Right cardiac atrium (tissue), 5 donors: ENCODE measurements around the gene H6PD. TPM values are rescaled to one million over a fixed set of nuclear protein-coding genes. Genes with fewer than 3 reads are reported as not detected.

ENCODE experiments used
- ATAC-seq, 2 donors: fragments of 200-7000 bp; cut with Tn5 transposase; one replicate each; pipeline versions ENCODE4 v1.8.0 to v1.9.1; 2020; ENCODE audit warnings: moderate library complexity in 2 of 2, mild to moderate bottlenecking in 1 of 2
- DNase-seq, 3 donors: peaks; one replicate each; pipeline ENCODE4 v3.0.0-alpha.2; 2020
- H3K27ac ChIP-seq: one replicate; pipeline ENCODE4 v1.5.1; 2013; ENCODE audit warnings: mild to moderate bottlenecking, low read length, control low read depth, moderate library complexity
- H3K27me3 ChIP-seq: one replicate; pipeline ENCODE4 v1.6.1; 2013; ENCODE audit not compliant: control insufficient read depth, insufficient read depth
- H3K4me1 ChIP-seq: one replicate; pipeline ENCODE4 v1.6.1; 2013; ENCODE audit warnings: low read length; ENCODE audit not compliant: control insufficient read depth, insufficient read depth
- H3K4me3 ChIP-seq: one replicate; pipeline ENCODE4 v1.5.1; 2013; ENCODE audit warnings: low read length, control low read depth
- H3K9me3 ChIP-seq: one replicate; pipeline ENCODE4 v1.6.1; 2013; ENCODE audit warnings: low read length; ENCODE audit not compliant: control insufficient read depth
- WGBS: extraction: QIAGEN DNeasy Blood & Tissue Kit; methylation state at CpG from one replicate; pipeline ENCODE4 v1.1.7; 2013; 5-methylcytosine and 5-hydroxymethylcytosine counted together
- intact Hi-C, 4 donors: fragments of 100-400 bp; cut with DNase I; formaldehyde crosslinking; loops; one replicate each; pipeline versions ENCODE4 v1.11.0 to v1.14.0; 2022 to 2023
- polyA plus RNA-seq: library from polyadenylated mRNA; stranded (reverse); fragments of 200-250 nt; gene quantifications from one replicate; pipeline ENCODE4 v1.2.3, GENCODE V29; 2013
- total RNA-seq, 4 donors: library from RNA; stranded (reverse); fragmentation: NEBNext Ultra II Directional; extraction: Animal tissue kit (Norgen Biotek cat#: 25700); gene quantifications; one replicate each; pipeline ENCODE4 v1.2.1, GENCODE V29; 2021
- donor health status: healthy with polysubstance abuse.
- donor health status: DM: no; HTN: yes; CAD: no.
- donor health status: DM: no; HTN: no; CAD: no.
- donor health status: DM: no; HTN: yes; CAD: no; lungs with severe emphysema.
- donor health status: DM: yes; HTN: yes; CAD: no.

Gene H6PD
- total and polyA plus RNA-seq, 5 donors: 27.0 to 39.8 (median 33.5) TPM

DNA sequence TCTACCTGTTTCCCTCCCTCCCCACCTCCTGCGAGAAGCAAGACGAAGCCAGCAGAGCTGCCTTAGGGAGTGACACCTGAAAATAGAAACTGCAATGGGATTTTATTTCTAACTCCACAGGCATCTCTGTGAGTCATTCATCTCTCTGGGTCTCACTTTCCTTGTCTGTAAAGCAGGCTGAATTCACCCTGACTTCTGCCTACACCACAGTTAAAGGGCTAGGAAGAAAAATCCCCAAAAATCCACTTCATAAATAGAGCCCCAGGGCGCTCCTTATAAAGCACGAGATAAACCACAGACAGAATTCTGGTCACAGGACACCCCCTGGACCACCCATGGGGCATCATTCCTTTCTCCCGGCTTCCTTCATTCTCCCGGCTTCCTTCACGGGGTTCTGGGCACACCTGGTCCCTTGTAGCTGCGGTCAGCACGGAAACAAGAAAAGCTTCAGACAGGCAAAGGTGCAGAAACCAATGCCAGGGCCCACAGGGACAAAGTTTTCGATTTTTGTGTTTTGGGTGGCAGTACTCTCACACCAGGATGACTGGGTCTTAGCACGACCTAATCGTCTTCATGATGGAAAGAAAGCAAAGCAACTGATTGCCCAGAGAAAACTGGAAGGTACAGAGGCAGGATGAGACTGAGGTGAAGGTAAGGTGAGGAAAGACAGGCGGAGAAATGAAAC lies 2.8 kb upstream of the H6PD start:
- H3K27me3 ChIP-seq: no peaks in the 10 kb centered on the region
- peaks cover 2% of the 10 kb centered on the region for H3K4me1 ChIP-seq
- no peak for ATAC-seq
- no peak for DNase-seq
- intact Hi-C loops: no loop called here
- no peak overlapping the region for H3K27ac ChIP-seq
- WGBS: 72% methylated on average over 13 of the region's 13 CpGs
- H3K9me3 ChIP-seq: no peaks in the 10 kb centered on the region
- H3K4me3 ChIP-seq: no peak overlapping the region

DNA sequence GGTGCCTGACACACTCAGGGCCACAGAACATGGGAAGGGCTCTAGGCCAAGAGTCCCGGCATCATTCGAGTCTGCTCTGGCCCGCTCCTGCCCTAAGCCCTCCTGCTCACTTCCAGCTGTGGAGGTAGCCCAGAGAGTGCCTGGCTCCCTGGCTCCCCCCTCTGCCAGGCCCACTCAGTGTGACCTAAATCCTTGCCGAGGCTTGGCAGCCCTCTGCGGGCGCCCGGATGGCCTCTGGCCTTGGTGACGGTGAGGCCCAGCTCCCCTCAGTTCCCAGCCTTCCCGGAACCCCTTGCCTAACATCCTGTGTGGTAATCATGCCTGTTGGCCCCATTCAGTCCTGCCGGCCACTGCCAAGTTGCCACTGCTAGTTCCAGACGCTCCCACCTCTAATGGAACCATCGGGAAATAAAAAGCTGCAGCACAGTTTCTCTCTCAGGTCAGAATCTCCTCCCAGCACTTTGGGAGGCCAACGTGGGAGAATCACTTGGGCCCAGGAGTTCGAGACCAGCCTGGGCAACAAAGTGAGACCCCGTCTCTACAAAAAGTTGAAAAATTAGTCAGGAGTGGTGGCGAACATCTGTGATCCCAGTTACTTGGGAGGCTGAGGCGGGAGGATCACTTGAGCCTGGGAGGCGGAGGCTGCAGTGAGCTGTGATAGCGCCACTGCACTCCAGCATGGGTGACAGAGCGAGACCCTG lies 1.2 kb upstream of the H6PD start:
- peak overlapping the region; percentile 74 for H3K27ac ChIP-seq
- H3K27me3 ChIP-seq: no peaks in the 10 kb centered on the region
- ATAC-seq: peak; percentile 83 to 85
- no peak overlapping the region for H3K4me3 ChIP-seq
- no peaks in the 10 kb centered on the region for H3K9me3 ChIP-seq
- peaks cover 2% of the 10 kb centered on the region for H3K4me1 ChIP-seq
- WGBS: 47% methylated on average over 20 of the region's 20 CpGs
- intact Hi-C loops: no loop called here
- peak; percentile 93 to 94 (median 93) for DNase-seq

DNA sequence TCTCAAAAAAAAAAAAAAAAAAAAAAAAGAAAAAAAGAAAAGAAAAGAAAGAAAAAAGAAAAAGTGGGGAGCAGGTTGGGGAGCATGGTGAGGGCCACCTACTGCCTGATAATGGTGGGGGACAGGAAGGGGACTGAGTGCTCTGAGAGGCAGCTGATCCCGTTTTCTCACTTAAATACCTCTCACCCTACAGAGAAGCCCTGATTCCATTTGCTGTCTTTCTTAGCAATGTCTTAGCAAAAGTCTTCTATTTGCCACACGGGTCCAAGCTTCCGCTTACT lies 692 bp upstream of the H6PD start:
- peak overlapping the region; percentile 61 for H3K27ac ChIP-seq

DNA sequence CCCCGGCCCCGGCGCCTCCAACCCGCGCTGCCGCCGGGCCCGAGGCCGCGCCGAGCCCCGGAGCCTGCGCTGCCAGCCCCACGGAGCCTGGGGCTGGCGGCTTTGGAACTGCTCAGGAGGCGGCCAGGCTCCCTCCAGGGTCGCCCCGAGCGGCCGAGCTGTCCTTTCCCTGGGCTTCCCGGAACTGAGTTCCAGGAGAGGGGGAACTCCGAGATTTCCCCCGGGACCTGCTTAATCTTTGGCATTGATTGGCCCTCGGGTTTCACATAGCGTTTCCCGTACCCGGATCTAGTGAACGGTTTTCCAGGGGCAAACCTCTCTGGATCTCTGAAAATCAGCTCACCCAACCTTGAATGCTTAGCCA lies 504 bp downstream of the H6PD start:
- no peak for ATAC-seq
- H3K9me3 ChIP-seq: no peaks in the 10 kb centered on the region
- H3K27ac ChIP-seq: peak overlapping the region; percentile 95
- H3K4me1 ChIP-seq: peaks cover 2% of the 10 kb centered on the region
- intact Hi-C loops: no loop called here
- H3K4me3 ChIP-seq: peak overlapping the region; percentile 99
- under 1% methylated on average over 28 of the region's 28 CpGs for WGBS
- H3K27me3 ChIP-seq: no peaks in the 10 kb centered on the region
- peak in 1 of 3 donors; percentile 66 for DNase-seq

More for the DNA sequence above, 692 bp upstream of the H6PD start:
- H3K4me1 ChIP-seq: peaks cover 2% of the 10 kb centered on the region
- WGBS: 51% methylated on average over 3 of the region's 3 CpGs
- H3K9me3 ChIP-seq: no peaks in the 10 kb centered on the region
- no peaks in the 10 kb centered on the region for H3K27me3 ChIP-seq
- DNase-seq (no peak), ATAC-seq (no peak)
- peak overlapping the region; percentile 99 for H3K4me3 ChIP-seq
- intact Hi-C loops: no loop called here

DNA sequence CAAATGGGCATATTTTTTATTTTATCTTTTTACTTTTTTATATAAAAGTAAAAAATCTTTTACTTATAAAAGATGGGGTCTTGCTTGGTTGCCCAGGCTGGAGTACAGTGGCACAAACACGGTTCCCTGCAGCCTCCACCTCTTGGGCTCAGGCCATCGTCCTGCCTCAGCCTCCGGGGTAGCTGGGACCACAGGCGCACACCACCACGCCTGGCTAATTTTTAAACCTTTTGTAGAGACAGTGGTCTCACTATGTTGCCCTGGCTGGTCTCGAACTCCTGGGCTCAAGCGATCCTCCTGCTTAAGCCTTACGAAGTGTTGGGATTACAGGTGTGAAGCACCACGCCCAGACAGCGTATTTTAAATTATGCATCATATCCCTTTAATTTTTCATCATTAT lies 986 bp downstream of the H6PD start:
- Histone ChIP-seq H3K27ac (peak overlapping the region; percentile 95), H3K4me1 (peaks cover 2% of the 10 kb centered on the region), H3K4me3 (peak overlapping the region; percentile 99), H3K9me3 (no peaks in the 10 kb centered on the region), H3K27me3 (no peaks in the 10 kb centered on the region)
- no peak for ATAC-seq
- intact Hi-C loops: no loop called here
- no peak for DNase-seq
- WGBS: 85% methylated on average over 10 of the region's 10 CpGs

DNA sequence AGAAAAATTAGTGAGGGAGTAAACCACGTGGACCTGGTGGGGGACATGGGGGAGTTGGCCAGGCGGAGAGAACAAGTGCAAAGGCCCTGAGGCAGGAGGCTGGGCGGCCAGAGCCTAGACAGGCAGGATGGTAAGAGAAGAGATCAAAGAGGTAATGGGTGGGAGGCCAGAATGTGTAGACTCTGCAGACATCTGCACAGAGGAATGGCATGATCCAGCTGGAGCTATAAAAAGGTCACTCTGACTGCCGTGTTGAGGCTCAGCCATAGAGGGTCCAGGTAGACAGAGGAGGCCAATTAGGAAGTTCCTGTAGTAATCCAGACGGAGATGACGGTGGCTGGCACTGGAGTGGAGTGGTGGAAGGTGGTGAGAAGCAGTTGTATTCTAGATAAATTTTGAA lies 3.6 kb downstream of the H6PD start:
- WGBS: 61% methylated on average over 6 of the region's 6 CpGs
- intact Hi-C loops: no loop called here
- Histone ChIP-seq H3K4me1 (peaks cover 12% of the 10 kb centered on the region), H3K27me3 (no peaks in the 10 kb centered on the region), H3K27ac (peak overlapping the region; percentile 82), H3K9me3 (no peaks in the 10 kb centered on the region), H3K4me3 (no peak overlapping the region)
- DNase-seq (peak in 1 of 3 donors; percentile 61), ATAC-seq (no peak)

DNA sequence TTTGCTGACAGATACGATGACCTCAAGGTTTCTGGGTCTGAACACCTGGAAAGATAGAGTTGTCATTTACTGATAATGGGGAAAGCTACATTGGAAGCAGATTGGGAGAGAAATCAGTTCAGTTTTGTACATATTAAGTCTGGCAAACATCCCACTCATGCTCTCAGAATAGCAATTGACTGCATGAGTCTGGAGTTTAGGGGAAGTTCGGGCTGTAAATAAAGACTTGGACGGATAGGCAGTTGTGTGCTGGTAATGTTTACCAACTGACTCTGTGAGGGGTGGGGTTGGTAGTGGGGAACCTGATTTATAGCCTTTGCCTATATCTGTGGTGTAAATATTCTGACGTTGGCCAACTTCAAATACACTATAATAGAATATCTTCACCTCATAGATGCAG lies 4.0 kb downstream of the H6PD start:
- 35% methylated on average over 4 of the region's 4 CpGs for WGBS
- intact Hi-C loops: no loop called here
- Histone ChIP-seq H3K27ac (peak overlapping the region; percentile 82), H3K4me1 (peaks cover 12% of the 10 kb centered on the region), H3K9me3 (no peaks in the 10 kb centered on the region), H3K4me3 (no peak overlapping the region), H3K27me3 (no peaks in the 10 kb centered on the region)
- DNase-seq (no peak), ATAC-seq (no peak)

DNA sequence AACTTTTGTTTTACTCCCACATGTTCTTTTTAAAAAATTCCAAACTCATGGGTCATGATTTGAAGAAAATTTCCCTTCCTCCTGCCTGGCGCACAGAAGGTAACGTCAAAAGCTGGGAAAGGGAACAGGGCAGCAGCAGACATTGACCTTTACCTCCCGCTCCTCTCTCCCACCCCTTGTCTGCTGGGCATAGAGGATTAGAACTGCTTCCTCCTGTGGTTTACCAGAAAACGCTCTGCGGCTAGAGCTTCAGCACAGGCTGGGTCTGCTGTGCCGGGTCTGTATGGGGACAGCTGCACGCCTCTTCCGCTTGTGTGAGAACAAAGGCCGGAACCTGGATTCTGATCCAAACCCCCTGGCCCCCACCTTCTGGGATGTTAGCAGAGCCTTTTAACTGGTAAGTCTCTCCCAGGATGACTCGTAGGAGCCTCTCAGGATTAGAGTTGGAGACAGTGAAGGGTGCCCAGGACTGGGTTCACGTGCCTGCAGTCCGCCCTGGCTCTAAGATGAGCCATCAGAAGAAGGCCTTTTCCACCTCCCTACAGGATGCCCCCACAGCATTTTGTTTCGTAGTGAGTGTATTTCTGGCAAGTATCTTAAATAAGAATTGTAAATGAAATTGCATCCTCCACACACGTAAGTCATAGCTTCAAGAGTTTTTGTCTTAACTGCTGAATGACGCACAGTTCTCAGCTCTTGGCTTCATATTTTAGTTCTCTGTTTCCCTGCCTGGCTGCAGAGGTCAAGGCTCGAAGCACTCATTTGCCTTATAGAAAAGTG lies 5.2 kb downstream of the H6PD start:
- H3K9me3 ChIP-seq: no peaks in the 10 kb centered on the region
- peak; percentile 20 to 64 for ATAC-seq
- DNase-seq: peak in 2 of 3 donors; percentile 57 to 76
- no peaks in the 10 kb centered on the region for H3K27me3 ChIP-seq
- WGBS: 58% methylated on average over 16 of the region's 16 CpGs
- H3K4me3 ChIP-seq: no peak overlapping the region
- H3K4me1 ChIP-seq: peaks cover 13% of the 10 kb centered on the region
- peak overlapping the region; percentile 84 for H3K27ac ChIP-seq
- intact Hi-C loops: no loop called here

DNA sequence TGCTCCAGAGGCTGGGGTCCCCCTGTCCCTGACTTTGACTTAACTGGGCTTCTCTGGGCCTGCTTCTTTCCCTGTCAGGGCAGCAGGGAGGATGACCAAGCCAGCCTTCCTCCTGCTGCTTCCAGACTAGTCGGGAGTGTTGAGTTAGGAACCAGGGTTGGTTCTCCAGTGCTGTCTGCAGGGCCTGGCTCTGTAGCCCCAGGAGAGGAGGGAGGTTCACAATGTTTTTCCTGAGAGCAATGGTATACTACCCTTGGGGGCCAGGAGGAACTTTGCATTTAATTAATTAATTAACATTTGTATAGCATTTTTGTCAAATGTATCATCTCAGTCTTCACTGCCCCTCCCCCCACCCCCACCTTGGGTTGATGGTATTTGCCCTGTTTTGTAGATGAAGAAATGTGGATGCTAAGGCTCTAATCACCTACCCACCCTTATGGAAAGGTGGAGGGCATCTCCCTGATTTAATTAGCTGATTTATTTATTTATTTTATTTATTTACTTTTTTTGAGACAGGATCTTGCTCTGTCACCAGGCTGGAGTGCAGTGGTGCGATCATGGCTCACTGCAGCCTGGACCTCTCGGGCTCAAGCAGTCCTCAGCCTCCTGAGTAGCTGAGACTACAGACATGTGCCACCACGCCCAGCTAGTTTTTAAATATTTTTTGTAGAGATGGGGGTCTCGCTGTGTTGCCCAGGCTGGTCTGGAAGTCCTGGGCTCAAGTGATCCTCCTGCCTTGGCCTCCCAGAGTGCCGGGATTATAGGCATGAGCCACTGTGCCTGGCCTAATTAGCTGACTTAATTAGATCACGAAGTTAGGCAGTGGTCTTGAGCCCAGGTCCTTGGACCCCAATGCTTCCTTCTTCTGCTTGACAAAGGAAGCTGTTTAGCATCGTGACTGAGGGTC lies 6.6 kb downstream of the H6PD start:
- intact Hi-C loops: no loop called here
- H3K9me3 ChIP-seq: no peaks in the 10 kb centered on the region
- peak overlapping the region; percentile 84 for H3K27ac ChIP-seq
- 89% methylated on average over 8 of the region's 8 CpGs for WGBS
- DNase-seq (no peak), ATAC-seq (no peak)
- H3K4me3 ChIP-seq: no peak overlapping the region
- peaks cover 12% of the 10 kb centered on the region for H3K4me1 ChIP-seq
- H3K27me3 ChIP-seq: no peaks in the 10 kb centered on the region

DNA sequence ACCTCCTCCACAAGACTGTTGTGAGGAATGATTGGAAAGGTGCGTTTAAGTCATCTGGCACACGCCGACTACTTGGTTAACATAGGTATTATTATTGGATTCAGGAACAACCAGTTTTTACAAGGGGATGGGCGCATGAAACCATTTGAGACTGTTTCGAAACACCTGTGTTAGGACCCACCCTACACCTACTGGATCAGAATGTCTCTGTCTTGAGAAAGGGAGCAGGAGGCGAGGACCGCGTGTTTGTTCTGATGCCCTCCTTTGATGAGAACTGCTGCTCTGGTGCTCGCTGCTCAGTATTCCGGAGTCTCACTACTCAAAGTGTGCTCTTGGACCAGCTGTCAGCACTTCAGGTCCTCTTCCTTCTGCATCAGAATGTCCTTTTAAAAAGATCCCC lies 7.3 kb downstream of the H6PD start:
- ATAC-seq: no peak

More for the DNA sequence above, 7.3 kb downstream of the H6PD start:
- 84% methylated on average over 10 of the region's 10 CpGs for WGBS
- no peak overlapping the region for H3K4me3 ChIP-seq
- H3K27me3 ChIP-seq: no peaks in the 10 kb centered on the region
- peak overlapping the region; percentile 73 for H3K27ac ChIP-seq
- intact Hi-C loops: no loop called here
- H3K9me3 ChIP-seq: no peaks in the 10 kb centered on the region
- H3K4me1 ChIP-seq: peaks cover 12% of the 10 kb centered on the region
- DNase-seq: no peak
